CD14-positive monocyte (primary cell): ENCODE measurements around the gene PLD6. TPM values are rescaled to one million over a fixed set of nuclear protein-coding genes. Genes with fewer than 3 reads are reported as not detected.
A peak's percentile ranks its signal among the peaks of the same experiment; 100 is the strongest.

Experiments used
- DNase-seq, 3 donors: peaks; one replicate each; pipeline ENCODE4 v3.0.0-alpha.2; 2011 to 2022
- H2AFZ ChIP-seq: 2 replicates; pipeline ENCODE4 v1.6.0; 2012; ENCODE audit warnings: mild to moderate bottlenecking, low read depth, low read length, inconsistent platforms; ENCODE audit not compliant: insufficient read depth, poor library complexity, severe bottlenecking
- H3K27ac ChIP-seq, 2 donors: 1 replicate in 1 of 2; 2 replicates in 1 of 2; pipeline ENCODE4 v1.5.1; 2012 to 2013; ENCODE audit warnings: low read length in 2 of 2, control low read depth in 1 of 2, inconsistent platforms in 1 of 2, low read depth in 1 of 2, mild to moderate bottlenecking in 1 of 2
- H3K27me3 ChIP-seq, 2 donors: one replicate each; pipeline versions ENCODE4 v1.6.0 to v1.6.1; 2011 to 2013; ENCODE audit warnings: low read length in 2 of 2; ENCODE audit not compliant: control insufficient read depth in 2 of 2, insufficient read depth in 2 of 2
- H3K36me3 ChIP-seq, 2 donors: replicated peaks in 1 of 2; 1 replicate in 1 of 2; 2 replicates in 1 of 2; pipeline versions ENCODE4 v1.5.1 to v1.6.1; 2012 to 2013; ENCODE audit warnings: low read length in 2 of 2, control low read depth in 1 of 2, inconsistent platforms in 1 of 2, mild to moderate bottlenecking in 1 of 2; ENCODE audit not compliant: insufficient read depth in 2 of 2, control insufficient read depth in 1 of 2
- H3K4me1 ChIP-seq, 2 donors: 1 replicate in 1 of 2; 2 replicates in 1 of 2; pipeline versions ENCODE4 v1.5.1 to v1.6.1; 2012 to 2013; ENCODE audit warnings: low read length in 2 of 2, control low read depth in 1 of 2, inconsistent platforms in 1 of 2, mild to moderate bottlenecking in 1 of 2, moderate library complexity in 1 of 2; ENCODE audit not compliant: insufficient read depth in 2 of 2, control insufficient read depth in 1 of 2
- H3K4me2 ChIP-seq: replicated peaks from 2 replicates; pipeline ENCODE3; 2012; ENCODE audit warnings: low read length, moderate library complexity, mild to moderate bottlenecking; ENCODE audit not compliant: poor library complexity, severe bottlenecking; ENCODE audit errors: extremely low read depth
- H3K4me3 ChIP-seq, 3 experiments: fragments of 200-600 bp in 1 of 3; sonication (generic) in 1 of 3; replicated peaks in 1 of 3; 1 replicate in 2 of 3; 2 replicates in 1 of 3; pipeline ENCODE4 v1.5.1; 2011 to 2013; ENCODE audit warnings: low read length in 3 of 3, mild to moderate bottlenecking in 3 of 3, control low read depth in 2 of 3, low read depth in 2 of 3, inconsistent platforms in 1 of 3, moderate library complexity in 1 of 3
- H3K79me2 ChIP-seq: 2 replicates; pipeline ENCODE4 v1.6.0; 2012; ENCODE audit warnings: mild to moderate bottlenecking, control low read depth, inconsistent platforms, low read length, moderate library complexity; ENCODE audit not compliant: insufficient read depth
- H3K9ac ChIP-seq: 2 replicates; pipeline ENCODE4 v1.6.0; 2017; ENCODE audit warnings: low read length, mild to moderate bottlenecking; ENCODE audit not compliant: insufficient read depth, poor library complexity, severe bottlenecking
- H3K9me3 ChIP-seq, 2 donors: replicated peaks in 1 of 2; 1 replicate in 1 of 2; 2 replicates in 1 of 2; pipeline versions ENCODE4 v1.5.1 to v1.6.1; 2012 to 2013; ENCODE audit warnings: low read length in 2 of 2, control low read depth in 1 of 2; ENCODE audit not compliant: control insufficient read depth in 1 of 2, insufficient read depth in 1 of 2
- H4K20me1 ChIP-seq: 2 replicates; pipeline ENCODE4 v1.6.0; 2012; ENCODE audit warnings: mild to moderate bottlenecking, low read length, control low read depth, moderate library complexity; ENCODE audit not compliant: insufficient read depth
- H3K27ac Mint-ChIP-seq, 7 donors: one replicate each; pipeline ENCODE4 v1.8.0; 2020; ENCODE audit warnings: mild to moderate bottlenecking in 7 of 7, mixed read lengths in 7 of 7, moderate library complexity in 6 of 7, inconsistent platforms in 2 of 7
- H3K27me3 Mint-ChIP-seq, 3 donors: one replicate each; pipeline ENCODE4 v1.8.0; 2021 to 2022; ENCODE audit warnings: low read depth in 3 of 3, mild to moderate bottlenecking in 3 of 3, mixed read lengths in 3 of 3, moderate library complexity in 3 of 3, inconsistent platforms in 1 of 3
- H3K36me3 Mint-ChIP-seq, 2 donors: one replicate each; pipeline ENCODE4 v1.8.0; 2020; ENCODE audit warnings: mixed read lengths in 2 of 2, inconsistent platforms in 1 of 2, mild to moderate bottlenecking in 1 of 2
- H3K4me1 Mint-ChIP-seq: one replicate; pipeline ENCODE4 v1.8.0; 2020; ENCODE audit warnings: mild to moderate bottlenecking, mixed read lengths
- H3K4me3 Mint-ChIP-seq, 2 donors: one replicate each; pipeline ENCODE4 v1.8.0; 2020; ENCODE audit warnings: mild to moderate bottlenecking in 2 of 2, mixed read lengths in 2 of 2, moderate library complexity in 1 of 2
- H3K9me3 Mint-ChIP-seq, 7 donors: one replicate each; pipeline ENCODE4 v1.8.0; 2020 to 2022; ENCODE audit warnings: mixed read lengths in 7 of 7, mild to moderate bottlenecking in 6 of 7, moderate library complexity in 6 of 7, inconsistent platforms in 2 of 7
- CTCF ChIP-seq: fragments of 200-600 bp; IDR thresholded peaks from one replicate; pipeline ENCODE4 v1.8.0; 2022; ENCODE audit warnings: antibody characterized with exemption, mild to moderate bottlenecking
- WGBS: methylation state at CpG from one replicate; pipeline ENCODE4 v1.1.5; 2013; ENCODE audit warnings: missing lambda C conversion rate; ENCODE audit not compliant: insufficient coverage; 5-methylcytosine and 5-hydroxymethylcytosine counted together
- intact Hi-C, 2 donors: fragments of 100-400 bp; cut with micrococcal nuclease; formaldehyde crosslinking; loops; one replicate each; pipeline versions ENCODE4 v1.15.0 to v1.15.1; 2023
- polyA plus RNA-seq, 3 donors: library from polyadenylated mRNA; depleted of rRNA in 1 of 3; unstranded in 2 of 3; stranded (reverse) in 1 of 3; fragments of 300-500 nt in 2 of 3; fragments of >200 nt in 1 of 3; fragmentation: Illumina TruSeq in 2 of 3; gene quantifications; 1 replicate in 2 of 3; 2 replicates in 1 of 3; pipeline ENCODE4 v1.2.3, GENCODE V29; 2012 to 2021
- small RNA-seq: library from RNA; depleted of rRNA; stranded (forward); fragments of <200 nt; gene quantifications from one replicate; pipeline ENCODE3, GENCODE V24; 2012; ENCODE audit warnings: low read depth; ENCODE audit not compliant: insufficient read length

Gene PLD6
- polyA plus RNA-seq, 3 donors = 0.16 to 0.76 (median 0.50) TPM

GRCh38 chr17:17151541-17151940 lies 54.6 kb downstream of the PLD6 start:
- intact Hi-C loops = no loop called here
- Mint-ChIP-seq H3K36me3 (peaks cover 52 to 55% of the 10 kb centered on the region in 2 donors), H3K27ac (peak overlapping the region; percentile 63 to 96 (median 81)), H3K4me1 (peaks cover 52% of the 10 kb centered on the region), H3K27me3 (peaks cover 0 to 3% (median 0%) of the 10 kb centered on the region in 3 donors), H3K9me3 (peaks cover 0 to 3% (median 0%) of the 10 kb centered on the region in 7 donors), H3K4me3 (peak overlapping the region in 1 of 2 donors; percentile 27)
- Histone ChIP-seq H3K9me3 (no peaks in the 10 kb centered on the region), H3K27me3 (no peaks in the 10 kb centered on the region), H4K20me1 (peaks cover 9% of the 10 kb centered on the region), H3K4me3 (peak overlapping the region in 1 of 3 experiments; percentile 14), H2AFZ (no peak overlapping the region), H3K36me3 (peaks cover 36 to 52% of the 10 kb centered on the region in 2 donors), H3K4me2 (no peak overlapping the region), H3K79me2 (no peaks in the 10 kb centered on the region), H3K27ac (peak overlapping the region; percentile 95 to 96), H3K4me1 (peaks cover 45 to 47% of the 10 kb centered on the region in 2 donors), H3K9ac (peak overlapping the region; percentile 33)
- no peak for TF ChIP-seq CTCF
- DNase-seq = peak in 1 of 3 donors; percentile 75
- WGBS = 100% methylated on average over 1 of the region's 3 CpGs

- Mint-ChIP-seq H3K36me3 (peaks cover 52 to 54% of the 10 kb centered on the region in 2 donors), H3K27me3 (peaks cover 0 to 3% (median 0%) of the 10 kb centered on the region in 3 donors), H3K9me3 (peaks cover 0 to 3% (median 0%) of the 10 kb centered on the region in 7 donors), H3K4me1 (peaks cover 54% of the 10 kb centered on the region), H3K27ac (peak overlapping the region; percentile 25 to 97 (median 81)), H3K4me3 (no peak overlapping the region)
- Histone ChIP-seq H2AFZ (no peak overlapping the region), H3K4me3 (no peak overlapping the region), H3K9ac (peak overlapping the region; percentile 33), H3K9me3 (no peaks in the 10 kb centered on the region), H3K36me3 (peaks cover 33 to 52% of the 10 kb centered on the region in 2 donors), H3K27ac (peak overlapping the region; percentile 95 to 96), H4K20me1 (peaks cover 9% of the 10 kb centered on the region), H3K27me3 (no peaks in the 10 kb centered on the region), H3K4me2 (no peak overlapping the region), H3K79me2 (no peaks in the 10 kb centered on the region), H3K4me1 (peaks cover 45 to 47% of the 10 kb centered on the region in 2 donors)
- intact Hi-C loops = no loop called here
- no peak for TF ChIP-seq CTCF
- peak; percentile 39 to 86 (median 55) for DNase-seq
- WGBS = 83% methylated on average over 1 of the region's 5 CpGs
These were observed 55.1 kb downstream of the PLD6 start for GRCh38 chr17:17151055-17151454.

Small RNA genes lying within 50 kb of the gene (small RNA-seq; reads per million reads assigned to genes)
- not detected for gene RNU6-767P

Other genes with a start within 250 kb of the PLD6 start
- under 1 TPM in 2 of 3 donors, not detected in 1; 0.21 to 0.47 TPM for gene TNFRSF13B, start 234.2 kb downstream of the PLD6 start, polyA plus RNA-seq
- gene MPRIP, start 163.9 kb downstream of the PLD6 start, polyA plus RNA-seq = 10 to 100 TPM in 1 of 3 donors, 1 to 10 TPM in 2; 2.0 to 48.7 (median 2.5) TPM
- gene FLCN, start 30.8 kb upstream of the PLD6 start, polyA plus RNA-seq = 10 to 100 TPM in 1 of 3 donors, 1 to 10 TPM in 2; 5.8 to 46.9 (median 8.0) TPM
- gene COPS3, start 74.9 kb upstream of the PLD6 start, polyA plus RNA-seq = 100 to 1,000 TPM in 2 of 3 donors, 10 to 100 TPM in 1; 47.6 to 122 (median 117) TPM
- gene NT5M, start 97.0 kb upstream of the PLD6 start, polyA plus RNA-seq = under 1 TPM; 0.23 to 0.57 (median 0.25) TPM